ENCODE measurements around the gene CERS6. TPM values are rescaled to one million over a fixed set of nuclear protein-coding genes. Genes with fewer than 3 reads are reported as not detected.

The CERS6 gene
- total and polyA plus RNA-seq, 2 of the 8 experiments (the other 6 are each of a cell fraction or from before 2014, with no cell fraction given) = 6.8 to 28.2 TPM

DNA sequence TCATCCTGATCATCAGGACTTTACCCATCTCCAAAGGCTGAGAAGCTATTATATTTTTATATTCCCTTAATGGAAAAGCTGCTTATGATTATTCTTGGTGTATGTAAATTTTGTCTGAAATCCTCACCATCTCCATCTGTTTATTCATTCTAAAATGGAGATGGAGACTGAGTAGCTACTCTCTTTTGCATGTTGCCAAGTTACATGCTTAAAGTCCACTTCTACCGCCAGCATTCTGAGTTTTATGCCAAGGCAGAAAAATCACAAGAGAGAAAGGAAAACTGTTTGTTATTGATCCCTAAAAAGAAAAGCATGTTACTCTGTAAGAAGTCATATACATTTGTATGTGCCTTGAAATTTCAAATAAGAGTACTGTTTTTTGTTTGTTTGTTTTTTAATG, 252.0 kb downstream of the CERS6 start (continued):
- TF ChIP-seq, protein P1, sequence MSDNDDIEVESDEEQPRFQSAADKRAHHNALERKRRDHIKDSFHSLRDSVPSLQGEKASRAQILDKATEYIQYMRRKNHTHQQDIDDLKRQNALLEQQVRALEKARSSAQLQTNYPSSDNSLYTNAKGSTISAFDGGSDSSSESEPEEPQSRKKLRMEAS (IDR thresholded peaks at IDR 0.05) = no peak
- no peak for TF ChIP-seq CHD2 (IDR thresholded peaks at IDR 0.05; ENCODE audit: low read length)
- TF ChIP-seq KDM4A (IDR thresholded peaks at IDR 0.05; ENCODE audit: low read depth, low read length, severe bottlenecking) = no peak
